Karpas-422 (cell line): ENCODE measurements around the gene SLC12A9. TPM values are rescaled to one million over a fixed set of nuclear protein-coding genes. Genes with fewer than 3 reads are reported as not detected.

Experiments used
- DNase-seq: peaks from one replicate; pipeline ENCODE4 v3.0.0-alpha.2; 2015
- H2AFZ ChIP-seq: fragments of 200-600 bp; sonication (generic); 2 replicates; pipeline ENCODE4 v1.6.1; 2014; ENCODE audit warnings: antibody characterized with exemption, low read length, mixed read lengths
- H3K27ac ChIP-seq: fragments of 200-600 bp; sonication (generic); 2 replicates; pipeline ENCODE4 v1.5.1; 2014; ENCODE audit warnings: mild to moderate bottlenecking, low read length, moderate library complexity
- H3K27me3 ChIP-seq: fragments of 200-600 bp; sonication (generic); 2 replicates; pipeline ENCODE4 v1.6.1; 2014; ENCODE audit warnings: low read length, mixed read lengths
- H3K36me3 ChIP-seq: fragments of 200-600 bp; sonication (generic); 2 replicates; pipeline ENCODE4 v1.6.1; 2014; ENCODE audit warnings: low read length, mixed read lengths; ENCODE audit not compliant: insufficient read depth
- H3K4me1 ChIP-seq: fragments of 200-600 bp; sonication (generic); 2 replicates; pipeline ENCODE4 v1.6.1; 2014; ENCODE audit warnings: mild to moderate bottlenecking, low read length, mixed read lengths
- H3K4me2 ChIP-seq: fragments of 200-600 bp; sonication (generic); 2 replicates; pipeline ENCODE4 v1.6.1; 2014; ENCODE audit warnings: low read length, low read depth, mild to moderate bottlenecking; ENCODE audit not compliant: poor library complexity, severe bottlenecking
- H3K4me3 ChIP-seq: fragments of 200-600 bp; sonication (generic); 2 replicates; pipeline ENCODE4 v1.5.1; 2014; ENCODE audit warnings: mild to moderate bottlenecking, antibody characterized with exemption, low read length, mixed read lengths
- H3K79me2 ChIP-seq: fragments of 200-600 bp; sonication (generic); 2 replicates; pipeline ENCODE4 v1.6.1; 2014; ENCODE audit warnings: mild to moderate bottlenecking, low read length, mixed read lengths
- H3K9ac ChIP-seq: fragments of 200-600 bp; sonication (generic); 2 replicates; pipeline ENCODE4 v1.6.0; 2014; ENCODE audit warnings: low read length
- H3K9me2 ChIP-seq: fragments of 200-600 bp; sonication (generic), shearing (Covaris generic); replicated peaks from 2 replicates; pipeline ENCODE4 v1.6.0; 2014; ENCODE audit warnings: mild to moderate bottlenecking, low read length, moderate library complexity; ENCODE audit not compliant: insufficient read depth
- H3K9me3 ChIP-seq: fragments of 300-700, 200-600 bp; sonication (generic); 2 replicates; pipeline ENCODE4 v1.6.1; 2014; ENCODE audit warnings: low read length, mixed read lengths
- H4K20me1 ChIP-seq: fragments of 200-600 bp; sonication (generic); 2 replicates; pipeline ENCODE4 v1.6.1; 2014; ENCODE audit warnings: mild to moderate bottlenecking, antibody characterized with exemption, low read length, low read depth; ENCODE audit not compliant: insufficient read depth
- total RNA-seq: library from RNA; depleted of rRNA; stranded (reverse); fragments of >200 nt; shearing (Covaris generic); gene quantifications from 2 replicates; pipeline ENCODE4 v1.2.3, GENCODE V29; 2014; ENCODE audit warnings: low replicate concordance

The SLC12A9 gene
- total RNA-seq, 1 experiment from 2014 or later: 21.0 TPM

DNA sequence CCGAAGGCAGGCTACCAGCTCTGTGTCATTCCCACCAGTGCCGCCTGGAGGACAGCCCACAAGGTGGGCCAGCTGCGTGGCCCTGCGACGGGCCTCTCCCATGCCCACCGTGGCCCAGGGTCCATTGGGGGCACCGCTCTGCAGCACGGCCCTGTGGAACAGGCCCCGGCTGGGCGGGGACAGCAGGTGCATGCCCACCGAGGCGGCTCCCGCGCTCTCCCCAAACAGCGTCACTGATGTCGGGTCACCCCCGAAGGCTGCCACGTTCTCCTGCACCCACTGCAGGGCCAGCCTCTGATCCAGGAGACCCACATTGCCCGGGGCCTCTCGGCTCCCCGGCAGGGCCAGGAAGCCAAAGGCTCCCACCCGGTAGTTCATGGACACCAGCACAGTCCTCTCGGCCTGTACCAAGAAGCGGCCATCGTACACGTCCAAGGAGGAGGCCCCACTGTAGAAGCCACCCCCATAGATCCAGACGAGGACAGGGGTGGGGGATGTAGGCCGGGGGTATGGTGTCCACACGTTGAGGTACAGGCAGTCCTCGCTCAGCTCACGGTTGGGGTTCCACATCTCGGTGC lies 40.9 kb downstream of the SLC12A9 start:
- Histone ChIP-seq H3K4me2 (no peak overlapping the region), H3K27ac (no peak overlapping the region), H3K79me2 (peaks cover 10% of the 10 kb centered on the region), H3K4me1 (peaks cover 21% of the 10 kb centered on the region), H4K20me1 (no peaks in the 10 kb centered on the region), H3K9ac (no peak overlapping the region), H3K27me3 (no peaks in the 10 kb centered on the region), H3K36me3 (0 out of 2 replicates have a peak, but pooled peaks cover 3% of the 10 kb centered on the region), H2AFZ (no peak overlapping the region), H3K4me3 (no peak overlapping the region), H3K9me3 (no peaks in the 10 kb centered on the region), H3K9me2 (no peaks in the 10 kb centered on the region)
- DNase-seq: no peak

- Histone ChIP-seq H3K36me3 (no peaks in the 10 kb centered on the region), H3K9ac (no peak overlapping the region), H3K27ac (no peak overlapping the region), H3K79me2 (peaks cover 3% of the 10 kb centered on the region), H3K4me1 (peaks cover 19% of the 10 kb centered on the region), H3K9me2 (no peaks in the 10 kb centered on the region), H3K4me2 (no peak overlapping the region), H3K9me3 (no peaks in the 10 kb centered on the region), H3K27me3 (no peaks in the 10 kb centered on the region), H3K4me3 (no peak overlapping the region), H4K20me1 (no peaks in the 10 kb centered on the region), H2AFZ (no peak overlapping the region)
- DNase-seq: no peak
Measured at GRCh38 chr7:100893910-100894721, 41.6 kb downstream of the SLC12A9 start.

GRCh38 chr7:100894860-100895700 lies 42.6 kb downstream of the SLC12A9 start:
- H3K79me2 ChIP-seq: no peaks in the 10 kb centered on the region
- H3K27ac ChIP-seq: no peak overlapping the region
- H3K4me3 ChIP-seq: peak overlapping the region; percentile 5; the same call in 1 of the 2 replicates
- no peaks in the 10 kb centered on the region for H3K9me3 ChIP-seq
- H4K20me1 ChIP-seq: no peaks in the 10 kb centered on the region
- peak; percentile 82 for DNase-seq
- H3K9me2 ChIP-seq: no peaks in the 10 kb centered on the region
- no peak overlapping the region for H2AFZ ChIP-seq
- no peaks in the 10 kb centered on the region for H3K27me3 ChIP-seq
- H3K36me3 ChIP-seq: no peaks in the 10 kb centered on the region
- H3K9ac ChIP-seq: peak overlapping the region; percentile 13; the same call in 1 of the 2 replicates
- H3K4me2 ChIP-seq: peak overlapping the region; percentile 26
- H3K4me1 ChIP-seq: peaks cover 16% of the 10 kb centered on the region

GRCh38 chr7:100895701-100895955 lies 43.1 kb downstream of the SLC12A9 start, which contains the start of gene ACHE:
Gene ACHE (minus strand): TSS chr7:100895888. CDS start chr7:100894232, 1,656 bp downstream.
- H3K9me2 ChIP-seq: no peaks in the 10 kb centered on the region
- H3K79me2 ChIP-seq: no peaks in the 10 kb centered on the region
- H2AFZ ChIP-seq: no peak within 1 kb of the TSS
- peak within 1 kb of the TSS; percentile 26 for H3K4me2 ChIP-seq
- H3K27ac ChIP-seq: no peak within 1 kb of the TSS
- H3K9me3 ChIP-seq: no peaks in the 10 kb centered on the region
- peak within 1 kb of the TSS; percentile 13; the same call in 1 of the 2 replicates for H3K9ac ChIP-seq
- peak within 1 kb of the TSS; percentile 5; the same call in 1 of the 2 replicates for H3K4me3 ChIP-seq
- DNase-seq: no peak
- no peaks in the 10 kb centered on the region for H3K27me3 ChIP-seq
- no peaks in the 10 kb centered on the region for H4K20me1 ChIP-seq
- H3K4me1 ChIP-seq: peaks cover 10% of the 10 kb centered on the region
- H3K36me3 ChIP-seq: no peaks in the 10 kb centered on the region

GRCh38 chr7:100895956-100896731 lies 43.6 kb downstream of the SLC12A9 start:
- Histone ChIP-seq H3K4me2 (no peak overlapping the region), H3K9me2 (no peaks in the 10 kb centered on the region), H3K27me3 (no peaks in the 10 kb centered on the region), H2AFZ (no peak overlapping the region), H3K4me3 (no peak overlapping the region), H3K9me3 (no peaks in the 10 kb centered on the region), H3K79me2 (no peaks in the 10 kb centered on the region), H3K4me1 (peaks cover 7% of the 10 kb centered on the region; the same call in 1 of the 2 replicates), H3K36me3 (no peaks in the 10 kb centered on the region), H4K20me1 (no peaks in the 10 kb centered on the region), H3K27ac (no peak overlapping the region), H3K9ac (no peak overlapping the region)
- DNase-seq: peak; percentile 58

DNA sequence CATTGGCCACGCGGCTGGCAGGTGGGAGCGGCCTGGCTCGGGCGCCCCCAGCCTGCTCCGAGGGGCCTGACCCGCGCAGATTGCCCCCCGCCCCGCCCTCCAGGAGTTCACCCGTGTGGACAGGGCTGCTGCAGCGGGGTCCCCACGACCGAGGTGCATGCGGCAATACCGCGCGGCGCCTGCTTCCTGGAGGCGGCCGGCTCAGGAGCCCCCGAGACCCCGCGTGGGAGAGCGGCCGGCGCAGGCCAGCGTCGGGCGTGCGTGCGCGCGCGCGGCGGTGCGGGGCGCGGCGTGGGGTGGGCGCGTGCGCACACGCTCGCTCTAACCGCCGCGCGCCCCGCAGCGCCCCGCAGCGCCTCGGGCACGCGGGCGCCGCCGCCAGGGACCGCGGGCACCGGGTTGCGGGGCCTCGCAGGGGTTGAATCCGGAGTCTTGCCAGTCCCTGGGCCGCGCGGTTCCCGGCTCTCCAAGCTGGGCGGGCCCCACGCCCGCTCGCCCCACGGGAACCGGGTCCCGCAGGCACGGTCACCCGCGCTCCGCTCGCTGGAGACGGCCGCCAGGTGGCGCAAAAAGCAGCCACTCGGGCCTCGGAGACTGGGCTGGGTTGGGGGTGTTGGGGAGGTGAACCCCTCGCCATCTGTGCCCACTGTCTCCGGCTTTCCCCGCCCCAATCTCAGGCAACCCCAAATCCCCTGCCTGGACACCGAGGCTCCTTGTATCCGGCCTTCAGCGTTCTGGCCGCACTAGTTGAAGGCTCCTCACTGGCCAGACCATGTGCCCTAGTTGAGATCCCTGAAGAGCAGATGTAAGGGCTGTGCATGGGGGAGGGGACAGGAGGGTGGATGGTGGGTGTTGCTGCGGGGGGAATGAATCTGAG lies 44.5 kb downstream of the SLC12A9 start:
- DNase-seq: peak; percentile 61

GRCh38 chr7:100897772-100898454 lies 45.4 kb downstream of the SLC12A9 start:
- Histone ChIP-seq H3K27me3 (no peaks in the 10 kb centered on the region), H3K9ac (no peak overlapping the region), H3K4me3 (no peak overlapping the region), H3K79me2 (no peaks in the 10 kb centered on the region), H4K20me1 (no peaks in the 10 kb centered on the region), H3K36me3 (no peaks in the 10 kb centered on the region), H3K4me1 (peaks cover 7% of the 10 kb centered on the region; the same call in 1 of the 2 replicates), H2AFZ (no peak overlapping the region), H3K9me3 (no peaks in the 10 kb centered on the region), H3K9me2 (no peaks in the 10 kb centered on the region), H3K4me2 (no peak overlapping the region), H3K27ac (no peak overlapping the region)
- DNase-seq: no peak

More for the DNA sequence above, 44.5 kb downstream of the SLC12A9 start:
- no peaks in the 10 kb centered on the region for H4K20me1 ChIP-seq
- no peaks in the 10 kb centered on the region for H3K79me2 ChIP-seq
- H3K9me3 ChIP-seq: no peaks in the 10 kb centered on the region
- H3K27ac ChIP-seq: no peak overlapping the region
- no peaks in the 10 kb centered on the region for H3K27me3 ChIP-seq
- no peak overlapping the region for H2AFZ ChIP-seq
- no peaks in the 10 kb centered on the region for H3K9me2 ChIP-seq
- no peak overlapping the region for H3K4me2 ChIP-seq
- H3K4me3 ChIP-seq: no peak overlapping the region
- peaks cover 7% of the 10 kb centered on the region; the same call in 1 of the 2 replicates for H3K4me1 ChIP-seq
- no peak overlapping the region for H3K9ac ChIP-seq
- no peaks in the 10 kb centered on the region for H3K36me3 ChIP-seq
